Body of pancreas (tissue), 4 donors: ENCODE data around the gene PACSIN2. TPM values are rescaled to one million over a fixed set of nuclear protein-coding genes. Genes with fewer than 3 reads are reported as not detected.
"Not testable (repeated sequence)": the region's sequence is repeated elsewhere in the genome, so short reads cannot be mapped to it uniquely, and the experiment has no call there.

Source experiments
- ATAC-seq: fragments of 150-250 bp; one replicate; pipeline ENCODE4 v1.9.1; 2016
- DNase-seq, 4 donors: peaks; one replicate each; pipeline ENCODE4 v3.0.0-alpha.2; 2019
- H3K27ac ChIP-seq, 4 donors: fragments of 200-600 bp; sonication (generic); 1 replicate in 3 of 4; 2 replicates in 1 of 4; pipeline versions ENCODE4 v1.5.1 to v1.6.1; 2016 to 2019; ENCODE audit warnings: mild to moderate bottlenecking in 1 of 4, mixed read lengths in 1 of 4, moderate library complexity in 1 of 4
- H3K27me3 ChIP-seq, 2 donors: fragments of 200-600 bp; sonication (generic); one replicate each; pipeline ENCODE4 v1.6.0; 2016; ENCODE audit warnings: mild to moderate bottlenecking in 1 of 2
- H3K36me3 ChIP-seq, 2 donors: fragments of 200-600 bp; sonication (generic); replicated peaks in 1 of 2; 2 replicates each; pipeline ENCODE4 v1.5.1; 2016; ENCODE audit warnings: low read depth in 2 of 2; ENCODE audit not compliant: insufficient read depth in 1 of 2
- H3K4me1 ChIP-seq: fragments of 200-600 bp; sonication (generic); one replicate; pipeline ENCODE4 v1.6.0; 2016
- H3K4me3 ChIP-seq, 2 donors: fragments of 200-600 bp; sonication (generic); 1 replicate in 1 of 2; 2 replicates in 1 of 2; pipeline ENCODE4 v1.5.1; 2016 to 2019
- H3K9me3 ChIP-seq, 3 donors: fragments of 200-600 bp; sonication (generic); 1 replicate in 2 of 3; 2 replicates in 1 of 3; pipeline ENCODE4 v1.5.1; 2016
- POLR2A ChIP-seq, 3 donors: fragments of 450-650 bp; IDR thresholded peaks; one replicate each; pipeline ENCODE4 v1.6.1; 2016; ENCODE audit warnings: antibody characterized with exemption in 3 of 3, mild to moderate bottlenecking in 2 of 3
- WGBS, 2 donors: methylation state at CpG; one replicate each; pipeline ENCODE4 v1.1.5; 2017; 5-methylcytosine and 5-hydroxymethylcytosine counted together
- intact Hi-C: fragments of 100-400 bp; cut with DNase I; formaldehyde crosslinking; loops from one replicate; pipeline ENCODE4 v1.15.1; 2023
- total RNA-seq, 2 donors: library from RNA; depleted of rRNA; stranded (reverse); fragments of >200 nt; gene quantifications; one replicate each; pipeline ENCODE4 v1.1.0, GENCODE V29; 2016
- TF ChIP-seq, protein P1 (sequence below), 7 experiments: fragments of 450-650 bp in 4 of 7; fragments of 200-600 bp in 3 of 7; sonication (generic) in 3 of 7; IDR thresholded peaks; one replicate each; pipeline ENCODE4 v1.5.1; 2016 to 2019; ENCODE audit warnings: antibody characterized with exemption in 7 of 7

Gene PACSIN2
- total RNA-seq, 2 donors from 2014 or later, result 117 to 118 TPM

- no peaks in the 10 kb centered on the region for H3K9me3 ChIP-seq
- WGBS, 2 donors, result 51 to 61% methylated on average over 6 of the region's 6 CpGs
- H3K4me1 ChIP-seq, result peaks cover 92% of the 10 kb centered on the region
- no peak for DNase-seq
- peak overlapping the region; percentile 49 to 87 (median 64) for H3K27ac ChIP-seq
- H3K27me3 ChIP-seq, result no peaks in the 10 kb centered on the region
- no peak overlapping the region for H3K4me3 ChIP-seq
- no peak for ATAC-seq
- H3K36me3 ChIP-seq, result no peaks in the 10 kb centered on the region
- intact Hi-C loops, result no loop called here
- TF ChIP-seq, protein P1, sequence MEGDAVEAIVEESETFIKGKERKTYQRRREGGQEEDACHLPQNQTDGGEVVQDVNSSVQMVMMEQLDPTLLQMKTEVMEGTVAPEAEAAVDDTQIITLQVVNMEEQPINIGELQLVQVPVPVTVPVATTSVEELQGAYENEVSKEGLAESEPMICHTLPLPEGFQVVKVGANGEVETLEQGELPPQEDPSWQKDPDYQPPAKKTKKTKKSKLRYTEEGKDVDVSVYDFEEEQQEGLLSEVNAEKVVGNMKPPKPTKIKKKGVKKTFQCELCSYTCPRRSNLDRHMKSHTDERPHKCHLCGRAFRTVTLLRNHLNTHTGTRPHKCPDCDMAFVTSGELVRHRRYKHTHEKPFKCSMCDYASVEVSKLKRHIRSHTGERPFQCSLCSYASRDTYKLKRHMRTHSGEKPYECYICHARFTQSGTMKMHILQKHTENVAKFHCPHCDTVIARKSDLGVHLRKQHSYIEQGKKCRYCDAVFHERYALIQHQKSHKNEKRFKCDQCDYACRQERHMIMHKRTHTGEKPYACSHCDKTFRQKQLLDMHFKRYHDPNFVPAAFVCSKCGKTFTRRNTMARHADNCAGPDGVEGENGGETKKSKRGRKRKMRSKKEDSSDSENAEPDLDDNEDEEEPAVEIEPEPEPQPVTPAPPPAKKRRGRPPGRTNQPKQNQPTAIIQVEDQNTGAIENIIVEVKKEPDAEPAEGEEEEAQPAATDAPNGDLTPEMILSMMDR (IDR thresholded peaks at IDR 0.05), result no peak
- no peak for TF ChIP-seq POLR2A (IDR thresholded peaks at IDR 0.05)
Measured at GRCh38 chr22:42925598-42925997, 89.4 kb downstream of the PACSIN2 start.

- Histone ChIP-seq H3K27ac (peak overlapping the region in 3 of 4 donors; percentile 87 to 91 (median 91)), H3K4me1 (peaks cover 92% of the 10 kb centered on the region)
- 92 to 93% methylated on average over 10 of the region's 10 CpGs for WGBS, 2 donors
- H3K9me3 ChIP-seq, H3K27me3 ChIP-seq, intact Hi-C loops, DNase-seq, ATAC-seq, H3K36me3 ChIP-seq, H3K4me3 ChIP-seq: not testable (repeated sequence)
Measured at GRCh38 chr22:42925031-42925430, 89.9 kb downstream of the PACSIN2 start.

- WGBS, 2 donors, result 86 to 94% methylated on average over 9 of the region's 9 CpGs
- Histone ChIP-seq H3K27me3 (no peaks in the 10 kb centered on the region), H3K4me1 (peaks cover 92% of the 10 kb centered on the region), H3K9me3 (no peaks in the 10 kb centered on the region), H3K4me3 (no peak overlapping the region), H3K27ac (peak overlapping the region; percentile 6 to 91 (median 89)), H3K36me3 (no peaks in the 10 kb centered on the region)
- DNase-seq, result no peak
- no peak for ATAC-seq
- intact Hi-C loops, result no loop called here
- TF ChIP-seq, protein P1 (IDR thresholded peaks at IDR 0.05), result no peak
- TF ChIP-seq POLR2A (IDR thresholded peaks at IDR 0.05), result no peak
Measured at GRCh38 chr22:42924436-42924835, 90.5 kb downstream of the PACSIN2 start.

DNA sequence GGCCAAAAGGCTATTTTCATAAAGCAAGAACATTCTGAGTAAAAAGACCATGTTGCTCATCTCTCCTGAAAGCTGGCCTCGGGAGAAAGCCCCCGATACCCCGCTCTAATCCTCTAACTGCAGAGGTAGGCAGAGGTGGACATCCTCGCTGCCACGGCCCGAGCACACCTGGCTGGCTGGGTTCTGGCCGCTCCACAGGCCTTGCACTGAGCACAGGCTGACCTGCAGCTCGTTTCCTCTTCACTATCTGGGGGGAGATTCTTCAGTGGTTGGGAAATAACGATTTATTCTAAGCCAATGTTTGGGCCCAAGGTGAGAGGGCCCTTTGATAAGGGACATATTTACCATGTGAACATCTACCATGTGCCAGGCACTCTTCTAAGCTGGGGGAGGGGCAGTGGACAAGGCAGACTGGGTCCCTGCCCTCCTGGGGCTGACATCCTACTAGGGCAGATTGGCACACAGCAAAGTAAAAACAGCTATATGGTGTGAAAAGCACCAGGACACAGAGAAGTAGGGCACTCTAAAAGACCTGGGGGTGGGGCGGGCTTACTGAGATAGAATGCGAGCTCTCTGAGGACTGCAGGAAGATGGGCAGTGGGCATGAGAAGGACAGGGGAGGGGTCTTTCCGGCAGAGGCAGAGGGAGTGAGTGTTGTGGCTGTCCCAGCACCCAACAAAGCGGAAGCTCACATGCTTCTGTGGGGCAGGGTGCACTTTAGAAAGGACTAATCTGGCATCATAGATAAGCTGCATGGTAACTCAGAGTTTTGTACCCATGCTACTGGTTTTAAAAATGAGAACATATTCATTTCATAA is 92.4 kb downstream of the PACSIN2 start:
- WGBS, 2 donors, result 23 to 27% methylated on average over 13 of the region's 13 CpGs
- TF ChIP-seq, protein P1 (IDR thresholded peaks at IDR 0.05), result no peak
- peak in 1 of 3 donors; percentile 30 for TF ChIP-seq POLR2A (IDR thresholded peaks at IDR 0.05)
- intact Hi-C loops, result no loop called here
- H3K4me1 ChIP-seq, result peaks cover 96% of the 10 kb centered on the region
- peak; percentile 68 for ATAC-seq
- peak in 3 of 4 donors; percentile 54 to 63 (median 57) for DNase-seq
- H3K9me3 ChIP-seq, result no peaks in the 10 kb centered on the region
- no peaks in the 10 kb centered on the region for H3K27me3 ChIP-seq
- H3K36me3 ChIP-seq, result no peaks in the 10 kb centered on the region
- H3K27ac ChIP-seq, result peak overlapping the region; percentile 87 to 95 (median 91)
- no peak overlapping the region for H3K4me3 ChIP-seq

GRCh38 chr22:42920101-42920820 is 94.7 kb downstream of the PACSIN2 start:
- peaks cover 98% of the 10 kb centered on the region for H3K4me1 ChIP-seq
- intact Hi-C loops, result no loop called here
- H3K36me3 ChIP-seq, result no peaks in the 10 kb centered on the region
- DNase-seq (peak in 1 of 4 donors; percentile 41), ATAC-seq (no peak)
- no peaks in the 10 kb centered on the region for H3K9me3 ChIP-seq
- H3K27ac ChIP-seq, result peak overlapping the region in 3 of 4 donors; percentile 87 to 91 (median 91)
- TF ChIP-seq, protein P1 (IDR thresholded peaks at IDR 0.05), result no peak
- TF ChIP-seq POLR2A (IDR thresholded peaks at IDR 0.05), result no peak
- no peaks in the 10 kb centered on the region for H3K27me3 ChIP-seq
- 50 to 54% methylated on average over 10 of the region's 10 CpGs for WGBS, 2 donors
- no peak overlapping the region for H3K4me3 ChIP-seq
